SU-DHL-6 (cell line): Measurements from ENCODE around the gene ATP5F1D.

Source experiments
- H2AFZ ChIP-seq: fragments of 200-600 bp; sonication (generic); 2 replicates; pipeline ENCODE4 v1.6.1; 2014; ENCODE audit warnings: low read depth, mild to moderate bottlenecking, moderate library complexity, mixed read lengths, antibody characterized with exemption, low read length; ENCODE audit not compliant: severe bottlenecking
- H3F3A ChIP-seq: fragments of 200-600 bp; shearing (Covaris generic); 2 replicates; pipeline ENCODE4 v1.6.0; 2016; ENCODE audit warnings: antibody characterized with exemption, mild to moderate bottlenecking; ENCODE audit not compliant: insufficient read depth
- H3K27ac ChIP-seq: fragments of 200-600 bp; sonication (generic); 2 replicates; pipeline ENCODE4 v1.5.1; 2016; ENCODE audit warnings: low read depth, mild to moderate bottlenecking, low read length, moderate library complexity, mixed read lengths
- H3K27me3 ChIP-seq: fragments of 200-600 bp; sonication (generic), shearing (Covaris generic); 2 replicates; pipeline ENCODE4 v1.6.0; 2014; ENCODE audit warnings: mild to moderate bottlenecking, low read length
- H3K36me3 ChIP-seq: fragments of 200-600 bp; sonication (generic); 2 replicates; pipeline ENCODE4 v1.6.1; 2014; ENCODE audit warnings: mild to moderate bottlenecking, low read length, mixed read lengths
- H3K4me2 ChIP-seq: fragments of 300-600, 200-600 bp; shearing (Covaris generic), sonication (generic); 2 replicates; pipeline ENCODE4 v1.6.0; 2014; ENCODE audit warnings: low read length, low read depth, mild to moderate bottlenecking; ENCODE audit not compliant: poor library complexity, severe bottlenecking
- H3K4me3 ChIP-seq: fragments of 200-600 bp; sonication (generic); 2 replicates; pipeline ENCODE4 v1.5.1; 2014; ENCODE audit warnings: antibody characterized with exemption, low read length, mild to moderate bottlenecking, mixed read lengths; ENCODE audit not compliant: insufficient read depth, poor library complexity, severe bottlenecking
- H3K79me2 ChIP-seq: fragments of 200-600 bp; sonication (generic); 2 replicates; pipeline ENCODE4 v1.6.1; 2014; ENCODE audit warnings: mild to moderate bottlenecking, low read length, moderate library complexity; ENCODE audit not compliant: insufficient read depth
- H3K9ac ChIP-seq: fragments of 200-600 bp; sonication (generic); 2 replicates; pipeline ENCODE4 v1.7.0; 2014; ENCODE audit warnings: mild to moderate bottlenecking, low read length
- H3K9me2 ChIP-seq: fragments of 200-600 bp; sonication (generic); replicated peaks from 2 replicates; pipeline ENCODE4 v1.6.1; 2014; ENCODE audit warnings: low read length; ENCODE audit not compliant: insufficient read depth
- H3K9me3 ChIP-seq: fragments of 200-600 bp; sonication (generic); 2 replicates; pipeline ENCODE4 v1.6.1; 2014; ENCODE audit warnings: low read length, mixed read lengths; ENCODE audit not compliant: insufficient read depth
- H4K20me1 ChIP-seq: fragments of 200-600 bp; sonication (generic); 2 replicates; pipeline ENCODE4 v1.6.1; 2014; ENCODE audit warnings: low read depth, mild to moderate bottlenecking, antibody characterized with exemption, low read length, moderate library complexity, mixed read lengths
- CTCF ChIP-seq: fragments of 200-600 bp; sonication (generic); IDR thresholded peaks from one replicate; pipeline ENCODE4 v1.5.1; 2017; ENCODE audit warnings: antibody characterized with exemption, mild to moderate bottlenecking, low read length, moderate library complexity; ENCODE audit not compliant: insufficient read depth, poor library complexity, severe bottlenecking
- EZH2phosphoT487 ChIP-seq: fragments of 200-600 bp; sonication (generic), shearing (Covaris generic); conservative IDR thresholded peaks from 2 replicates; pipeline ENCODE4 v1.6.1; 2018; ENCODE audit warnings: mild to moderate bottlenecking, antibody characterized with exemption, low read length, moderate library complexity, mixed read lengths

The ATP5F1D gene

GRCh38 chr19:1214299-1214861 lies 27.2 kb upstream of the ATP5F1D start:
- H3K36me3 ChIP-seq: no peaks in the 10 kb centered on the region
- H3K4me3 ChIP-seq: no peak overlapping the region
- no peaks in the 10 kb centered on the region for H3K9me2 ChIP-seq
- H3K4me2 ChIP-seq: no peak overlapping the region
- no peak overlapping the region for H3K9ac ChIP-seq
- H3F3A ChIP-seq: no peaks in the 10 kb centered on the region
- no peaks in the 10 kb centered on the region for H3K9me3 ChIP-seq
- no peaks in the 10 kb centered on the region for H3K27me3 ChIP-seq
- no peak overlapping the region for H2AFZ ChIP-seq
- peaks cover 39% of the 10 kb centered on the region for H3K79me2 ChIP-seq
- TF ChIP-seq CTCF (no peak), EZH2phosphoT487 (no peak)
- H3K27ac ChIP-seq: no peak overlapping the region
- H4K20me1 ChIP-seq: no peaks in the 10 kb centered on the region

DNA sequence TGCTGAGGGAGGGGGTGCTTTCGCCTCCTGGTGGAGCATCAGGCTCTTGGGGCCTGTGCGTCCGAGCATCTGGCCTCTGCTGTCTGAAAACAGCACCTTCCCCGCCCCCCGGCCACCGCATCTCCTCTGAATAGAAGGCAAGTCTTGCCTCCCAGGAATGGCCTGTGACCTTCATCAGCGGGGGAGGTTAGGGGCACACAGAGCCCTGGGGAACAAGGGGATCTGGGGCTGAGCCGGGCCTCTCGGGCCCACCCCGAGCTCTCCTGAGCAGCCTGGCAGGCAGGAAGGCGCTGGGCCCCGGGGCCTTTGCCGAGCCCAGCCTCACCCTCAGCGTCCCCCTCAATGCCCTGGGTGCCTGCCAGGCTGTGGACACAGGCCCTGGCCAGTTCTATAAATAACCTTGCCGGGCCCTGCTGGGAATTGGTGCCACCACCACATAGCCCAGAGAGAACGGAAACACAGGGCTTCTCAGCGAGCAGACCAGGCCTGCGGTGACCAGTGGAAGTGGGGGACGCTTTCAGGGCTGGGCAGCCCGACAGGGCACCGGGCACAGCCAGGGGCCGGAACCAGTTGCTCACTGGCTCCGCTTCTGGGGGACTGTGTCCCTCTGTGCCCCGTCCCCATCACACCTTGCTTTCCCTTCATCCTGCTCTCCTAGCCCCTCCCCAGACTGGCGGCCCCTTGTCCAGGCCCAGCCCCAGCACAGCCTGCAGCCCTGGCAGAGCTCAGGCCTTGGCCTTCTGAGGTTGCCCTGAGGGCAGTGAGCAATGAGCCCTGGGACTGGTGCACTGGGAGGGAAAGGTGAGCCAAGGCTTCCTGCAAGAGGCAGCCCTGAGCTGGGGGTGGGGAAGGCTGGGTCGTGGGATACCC lies 26.5 kb upstream of the ATP5F1D start:
- Histone ChIP-seq H3K36me3 (no peaks in the 10 kb centered on the region), H3K4me2 (no peak overlapping the region), H3K4me3 (no peak overlapping the region), H3K27me3 (no peaks in the 10 kb centered on the region), H3F3A (no peaks in the 10 kb centered on the region), H3K9me2 (no peaks in the 10 kb centered on the region), H3K27ac (no peak overlapping the region), H3K79me2 (peaks cover 32% of the 10 kb centered on the region), H4K20me1 (no peaks in the 10 kb centered on the region), H2AFZ (no peak overlapping the region), H3K9me3 (no peaks in the 10 kb centered on the region), H3K9ac (no peak overlapping the region)
- TF ChIP-seq CTCF (no peak), EZH2phosphoT487 (no peak)

DNA sequence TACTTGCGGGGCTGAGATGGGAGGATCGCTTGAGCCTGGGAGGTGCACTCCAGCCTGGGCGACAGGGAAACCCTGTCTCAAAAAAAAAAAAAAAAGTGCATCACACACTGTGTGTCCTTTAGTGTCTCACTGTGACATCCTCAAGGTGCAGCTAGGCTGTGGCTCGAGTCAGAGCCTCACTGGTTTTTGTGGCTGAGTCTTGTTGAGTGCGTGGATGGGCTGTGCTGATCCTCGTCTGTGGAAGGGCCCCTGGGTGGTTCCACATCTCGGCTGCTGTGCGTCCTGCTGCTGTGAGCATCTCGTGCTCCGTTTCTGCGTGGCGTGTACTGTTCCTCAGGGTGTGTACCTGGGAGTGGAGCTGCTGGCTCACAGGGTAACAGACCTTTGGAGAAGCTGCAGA lies 24.8 kb upstream of the ATP5F1D start:
- Histone ChIP-seq H3K79me2 (peaks cover 18% of the 10 kb centered on the region; the same call in 1 of the 2 replicates), H3F3A (no peaks in the 10 kb centered on the region), H3K27ac (no peak overlapping the region), H3K9me3 (no peaks in the 10 kb centered on the region), H3K4me3 (no peak overlapping the region), H2AFZ (no peak overlapping the region), H4K20me1 (no peaks in the 10 kb centered on the region), H3K4me2 (no peak overlapping the region), H3K9ac (no peak overlapping the region), H3K27me3 (no peaks in the 10 kb centered on the region), H3K36me3 (no peaks in the 10 kb centered on the region), H3K9me2 (no peaks in the 10 kb centered on the region)
- no peak for TF ChIP-seq EZH2phosphoT487
- TF ChIP-seq CTCF: no peak
